K562 (cell line): ENCODE measurements around the gene OPRL1. TPM values are rescaled to one million over a fixed set of nuclear protein-coding genes. Genes with fewer than 3 reads are reported as not detected.

ENCODE experiments used
- ARID4B ChIP-seq: sonication (generic); formaldehyde crosslinking; IDR thresholded peaks from 2 replicates; pipeline ENCODE4 v1.8.0; 2022; ENCODE audit warnings: mild to moderate bottlenecking, missing genetic modification reagents
- ATF7 ChIP-seq: fragments of 450-650 bp; IDR thresholded peaks from 2 replicates; pipeline ENCODE4 v1.7.1; 2014; ENCODE audit warnings: mild to moderate bottlenecking, moderate library complexity
- BCL6 ChIP-seq: fragments of 250-450 bp; sonication (Bioruptor Pico); IDR thresholded peaks from 2 replicates; pipeline ENCODE4 v1.4.0; 2020
- DIDO1 ChIP-seq: fragments of 450-650 bp; IDR thresholded peaks from 2 replicates; pipeline ENCODE4 v1.6.1; 2016; ENCODE audit warnings: low read depth, missing biosample characterization, missing genetic modification characterization
- ETS1 ChIP-seq: conservative IDR thresholded peaks from 2 replicates; pipeline ENCODE4 v1.6.1; 2011; ENCODE audit warnings: low read depth, mild to moderate bottlenecking, low read length; ENCODE audit not compliant: control insufficient read depth
- GATAD2A ChIP-seq: fragments of 450-650 bp; IDR thresholded peaks from 2 replicates; pipeline ENCODE4 v1.6.1; 2017
- HCFC1 ChIP-seq: IDR thresholded peaks from 2 replicates; pipeline ENCODE4 v1.6.1; 2012; ENCODE audit warnings: low read depth, low read length, improper control_type of control experiment
- IFI16 ChIP-seq: fragments of 250-450 bp; sonication (Bioruptor Pico); IDR thresholded peaks from 2 replicates; pipeline ENCODE4 v2.1.2; 2022; ENCODE audit warnings: mild to moderate bottlenecking, inconsistent platforms
- MCM3 ChIP-seq: fragments of 450-650 bp; IDR thresholded peaks from 2 replicates; pipeline ENCODE4 v1.6.1; 2016
- MIER1 ChIP-seq: fragments of 450-650 bp; IDR thresholded peaks from 2 replicates; pipeline ENCODE4 v1.6.1; 2016; ENCODE audit warnings: antibody characterized with exemption, mild to moderate bottlenecking, low read depth
- NCOA6 ChIP-seq: fragments of 450-650 bp; IDR thresholded peaks from 2 replicates; pipeline ENCODE4 v1.6.1; 2017; ENCODE audit warnings: mild to moderate bottlenecking
- NFE2 ChIP-seq: IDR thresholded peaks from 2 replicates; pipeline ENCODE4 v1.6.1; 2014; ENCODE audit warnings: antibody characterized with exemption, low read depth
- NFXL1 ChIP-seq: fragments of 450-650 bp; formaldehyde crosslinking; IDR thresholded peaks from 2 replicates; pipeline ENCODE4 v1.4.0; 2021; ENCODE audit warnings: mild to moderate bottlenecking
- POLR2A ChIP-seq: fragments of 450-650 bp; conservative IDR thresholded peaks from 2 replicates; pipeline ENCODE4 v1.6.1; 2016
- RBM39 ChIP-seq: fragments of 200-400 bp; formaldehyde crosslinking; optimal IDR thresholded peaks from 2 replicates; pipeline ENCODE3; 2018; ENCODE audit warnings: low read depth, low read length
- SNAPC5 ChIP-seq: fragments of 250-450 bp; sonication (Bioruptor Pico); IDR thresholded peaks from 2 replicates; pipeline ENCODE4 v1.8.0; 2021; ENCODE audit warnings: moderate library complexity, mild to moderate bottlenecking, inconsistent platforms
- TBP ChIP-seq: optimal IDR thresholded peaks from 2 replicates; pipeline ENCODE3; 2011; ENCODE audit warnings: low read depth, low read length, improper control_type of control experiment
- TCF7L2 ChIP-seq: fragments of 150-350 bp; IDR thresholded peaks from 2 replicates; pipeline ENCODE4 v1.6.1; 2016; ENCODE audit warnings: low read depth, mild to moderate bottlenecking, low read length, moderate library complexity
- ZC3H4 ChIP-seq: sonication (generic); formaldehyde crosslinking; IDR thresholded peaks from 2 replicates; pipeline ENCODE4 v1.9.0; 2021; ENCODE audit warnings: missing genetic modification reagents, borderline replicate concordance
- ZNF277 ChIP-seq: fragments of 250-450 bp; sonication (Bioruptor Pico); IDR thresholded peaks from 2 replicates; pipeline ENCODE4 v1.8.0; 2022; ENCODE audit warnings: inconsistent platforms, mild to moderate bottlenecking, moderate library complexity, borderline replicate concordance
- ZNF354B ChIP-seq: fragments of 250-450 bp; sonication (Bioruptor Pico); IDR thresholded peaks from 2 replicates; pipeline ENCODE4 v1.4.0; 2020
- ZNF408 ChIP-seq: fragments of 250-450 bp; sonication (Bioruptor Pico); IDR thresholded peaks from 2 replicates; pipeline ENCODE4 v1.4.0; 2020; ENCODE audit warnings: low read depth, mild to moderate bottlenecking, moderate library complexity
- ZNF589 ChIP-seq: fragments of 200-800 bp; sonication (Bioruptor generic); IDR thresholded peaks from 2 replicates; pipeline ENCODE4 v1.6.1; 2016; ENCODE audit warnings: low read depth, missing genetic modification characterization, missing compliant biosample characterization
- ZNF696 ChIP-seq: fragments of 250-450 bp; sonication (Bioruptor Pico); conservative IDR thresholded peaks from 2 replicates; pipeline ENCODE4 v1.4.0; 2020; ENCODE audit warnings: mild to moderate bottlenecking, moderate library complexity
- ZNF717 ChIP-seq: fragments of 250-450 bp; sonication (Bioruptor Pico); IDR thresholded peaks from 2 replicates; pipeline ENCODE4 v1.5.0; 2021
- polyA plus RNA-seq, 8 experiments: library from polyadenylated mRNA; depleted of rRNA in 4 of 8; stranded (reverse) in 5 of 8; unstranded in 3 of 8; fragments of >200 nt; fragmentation: Nextera tagmentation in 2 of 8; fragmentation: Illumina TruSeq in 1 of 8; extraction: Ambion mirVana in 2 of 8; extraction: Trizol in 1 of 8; gene quantifications; 2 replicates each; pipeline versions ENCODE4 v1.2.1 to v1.2.3, GENCODE V29; 2011 to 2014; ENCODE audit warnings: inconsistent platforms in 1 of 8, missing spikeins in 1 of 8
- total RNA-seq, 7 experiments: library from RNA; depleted of rRNA in 6 of 7; stranded (reverse); fragments of >200 nt in 6 of 7; fragmentation: Illumina TruSeq in 2 of 7; extraction: Trizol in 2 of 7; gene quantifications; 2 replicates each; pipeline versions ENCODE4 v1.2.1 to v1.2.3, GENCODE V29; 2011 to 2021; ENCODE audit warnings: low replicate concordance in 1 of 7

Gene OPRL1
- total and polyA plus RNA-seq, 9 of the 15 experiments (the other 6 are each of a cell fraction or from before 2014, with no cell fraction given) = 0.06 to 0.33 (median 0.11) TPM; not detected in 2

GRCh38 chr20:64062596-64063388 lies 17.1 kb upstream of the OPRL1 start, which contains the start of gene TCEA2 (continued):
- no peak for TF ChIP-seq ARID4B (CRISPR knock-in tag)
- TF ChIP-seq TBP = peak; percentile 33
- TF ChIP-seq NFE2 = 0 out of 2 replicates have a peak, but pooled peaks have one; percentile 13
- no peak for TF ChIP-seq SNAPC5
- no peak for TF ChIP-seq ZNF696 (CRISPR knock-in tag)
- TF ChIP-seq HCFC1 = peak; percentile 100
- no peak for TF ChIP-seq TCF7L2
- no peak for TF ChIP-seq ZNF717 (CRISPR knock-in tag)
- TF ChIP-seq ATF7 = peak; percentile 62; the same call in 1 of the 2 replicates
- TF ChIP-seq ZC3H4 (CRISPR knock-in tag) = no peak
- TF ChIP-seq ETS1 = peak; percentile 100
- no peak for TF ChIP-seq ZNF408 (CRISPR knock-in tag)
- TF ChIP-seq RBM39 = no peak
- TF ChIP-seq MCM3 = no peak
- TF ChIP-seq DIDO1 (tag) = no peak
- no peak for TF ChIP-seq MIER1
- TF ChIP-seq IFI16 (CRISPR knock-in tag) = 0 out of 2 replicates have a peak, but pooled peaks have one; percentile 31
- TF ChIP-seq NFXL1 = no peak
- no peak for TF ChIP-seq NCOA6
- peak; percentile 92 for TF ChIP-seq ZNF589 (CRISPR knock-in tag)
- TF ChIP-seq ZNF277 (CRISPR knock-in tag) = no peak
- no peak for TF ChIP-seq GATAD2A
- TF ChIP-seq BCL6 = peak; percentile 89
- peak; percentile 84 for TF ChIP-seq POLR2A
- TF ChIP-seq ZNF354B (CRISPR knock-in tag) = no peak
